ENCODE results near the gene KCNN1. TPM values are rescaled to one million over a fixed set of nuclear protein-coding genes. Genes with fewer than 3 reads are reported as not detected.

The KCNN1 gene
- total and polyA plus RNA-seq, 2 of the 13 experiments (the other 11 are each of a cell fraction or from before 2014, with no cell fraction given): 0.04 TPM; not detected in 1

DNA sequence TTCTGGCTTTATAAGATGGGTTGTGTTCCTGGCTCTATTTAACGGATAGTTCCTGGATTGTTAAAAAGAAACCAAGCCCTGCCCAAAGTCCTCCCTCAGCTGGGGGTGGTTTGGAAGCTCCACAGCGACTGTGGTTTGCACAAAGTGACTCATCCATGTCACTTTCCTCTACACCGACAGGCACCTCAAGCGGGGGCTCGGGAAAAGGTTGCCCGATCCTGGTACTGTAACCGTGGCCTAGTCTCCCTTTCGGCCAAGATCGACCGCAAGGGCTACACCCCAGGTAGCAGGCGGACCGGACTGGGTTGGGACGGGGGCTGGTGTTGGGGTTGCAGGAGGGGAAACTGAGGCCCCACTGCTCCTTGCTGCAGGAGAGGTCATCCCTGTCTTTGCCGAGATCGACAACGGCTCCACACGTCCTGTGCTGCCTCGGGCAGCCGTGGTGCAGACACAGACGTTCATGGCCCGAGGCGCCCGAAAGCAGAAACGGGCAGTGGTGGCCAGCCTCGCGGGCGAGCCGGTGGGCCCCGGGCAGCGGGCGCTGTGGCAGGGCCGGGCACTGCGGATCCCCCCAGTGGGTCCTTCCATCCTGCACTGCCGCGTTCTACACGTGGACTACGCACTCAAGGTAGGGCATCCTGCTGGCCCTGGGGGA, 42.6 kb downstream of the KCNN1 start (continued):
- TF ChIP-seq, protein P1, sequence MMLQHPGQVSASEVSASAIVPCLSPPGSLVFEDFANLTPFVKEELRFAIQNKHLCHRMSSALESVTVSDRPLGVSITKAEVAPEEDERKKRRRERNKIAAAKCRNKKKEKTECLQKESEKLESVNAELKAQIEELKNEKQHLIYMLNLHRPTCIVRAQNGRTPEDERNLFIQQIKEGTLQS (CRISPR knock-in tag; IDR thresholded peaks at IDR 0.05): 0 out of 2 replicates have a peak, but pooled peaks have one; percentile 72
- TF ChIP-seq ZNF737 (CRISPR knock-in tag; IDR thresholded peaks at IDR 0.05; ENCODE audit: borderline replicate concordance) (no peak), FIP1L1 (IDR thresholded peaks at IDR 0.05; ENCODE audit: borderline replicate concordance, insufficient read depth, low read depth, low read length) (no peak), ZNF577 (CRISPR knock-in tag; IDR thresholded peaks at IDR 0.05; ENCODE audit: borderline replicate concordance, low read depth) (no peak), ZNF773 (CRISPR knock-in tag; IDR thresholded peaks at IDR 0.05; ENCODE audit: borderline replicate concordance) (no peak), NFATC3 (CRISPR knock-in tag; IDR thresholded peaks at IDR 0.05) (no peak), RARA (CRISPR knock-in tag; IDR thresholded peaks at IDR 0.05) (0 out of 2 replicates have a peak, but pooled peaks have one; percentile 9), FOSL1 (CRISPR knock-in tag; IDR thresholded peaks at IDR 0.05; ENCODE audit: borderline replicate concordance) (peak; percentile 71; the same call in 1 of the 2 replicates), ZFP91 (CRISPR knock-in tag; IDR thresholded peaks at IDR 0.05; ENCODE audit: borderline replicate concordance) (peak; percentile 52; the same call in 1 of the 2 replicates), CC2D1A (CRISPR knock-in tag; IDR thresholded peaks at IDR 0.05) (no peak), PBX3 (CRISPR knock-in tag; IDR thresholded peaks at IDR 0.05; ENCODE audit: borderline replicate concordance) (no peak), FOXO4 (CRISPR knock-in tag; conservative IDR thresholded peaks at IDR 0.05) (no peak), ZNF576 (CRISPR knock-in tag; IDR thresholded peaks at IDR 0.05) (no peak), JARID2 (CRISPR knock-in tag; IDR thresholded peaks at IDR 0.05; ENCODE audit: insufficient replicate concordance) (no peak), NFKB2 (CRISPR knock-in tag; IDR thresholded peaks at IDR 0.05; ENCODE audit: borderline replicate concordance) (no peak), ZNF562 (CRISPR knock-in tag; IDR thresholded peaks at IDR 0.05; ENCODE audit: borderline replicate concordance) (no peak), RBFOX2 (IDR thresholded peaks at IDR 0.05; ENCODE audit: low read depth, low read length) (peak; percentile 30; the same call in 1 of the 2 replicates), AGO2 (optimal IDR thresholded peaks at IDR 0.05; ENCODE audit: low read depth, low read length) (no peak), CEBPG (CRISPR knock-in tag; IDR thresholded peaks at IDR 0.05) (no peak; the same call in 1 of the 2 replicates), ZNF513 (CRISPR knock-in tag; conservative IDR thresholded peaks at IDR 0.05) (no peak), TCF7L2 (IDR thresholded peaks at IDR 0.05; ENCODE audit: low read depth, low read length) (no peak)
